ENCODE measurements around the gene ABCA7.
"Not testable (repeated sequence)": the region's sequence is repeated elsewhere in the genome, so short reads cannot be mapped to it uniquely, and the experiment has no call there.

Gene ABCA7

DNA sequence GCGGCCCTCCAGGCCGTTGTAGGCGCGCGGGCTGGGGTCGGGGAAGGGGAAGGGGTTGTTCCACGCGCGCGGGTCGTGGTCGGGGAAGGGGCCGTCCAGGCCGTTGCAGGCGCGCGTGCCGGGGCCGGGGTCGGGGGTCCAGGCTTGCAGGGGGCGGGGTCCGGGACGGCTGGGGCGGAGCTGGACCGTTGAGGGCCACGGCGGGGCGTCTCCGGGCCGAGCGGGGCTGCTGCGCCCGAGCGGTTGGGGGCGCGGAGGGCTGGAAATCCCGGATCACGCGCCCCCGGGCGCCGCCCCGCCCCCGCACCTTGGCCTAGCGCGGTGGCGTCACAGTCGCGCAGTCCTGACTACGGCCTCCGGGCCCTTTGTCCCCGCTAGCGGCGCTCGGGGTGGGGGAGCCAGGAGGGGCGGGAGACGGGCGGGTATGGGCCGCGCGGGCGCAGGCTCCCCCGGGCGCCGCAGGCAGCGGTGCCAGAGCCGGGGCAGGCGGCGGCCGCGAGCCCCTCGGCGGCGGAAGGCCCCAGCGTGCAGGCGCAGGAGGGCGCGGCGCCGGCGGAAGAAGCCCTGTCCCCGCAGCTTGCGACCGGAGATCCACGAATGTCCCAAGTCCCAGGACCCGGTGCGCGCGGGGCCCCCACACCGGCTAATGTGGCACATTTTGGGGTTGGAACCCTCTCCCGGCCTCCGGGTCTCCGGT, 64.6 kb downstream of the ABCA7 start:
- peak; percentile 56 to 61 for DNase-seq (ENCODE audit: low read depth in 1 of 2, low spot score in 1 of 2)

GRCh38 chr19:1105008-1105872, 65.3 kb downstream of the ABCA7 start:
- no peak for DNase-seq (ENCODE audit: low read depth in 1 of 2, low spot score in 1 of 2)

DNA sequence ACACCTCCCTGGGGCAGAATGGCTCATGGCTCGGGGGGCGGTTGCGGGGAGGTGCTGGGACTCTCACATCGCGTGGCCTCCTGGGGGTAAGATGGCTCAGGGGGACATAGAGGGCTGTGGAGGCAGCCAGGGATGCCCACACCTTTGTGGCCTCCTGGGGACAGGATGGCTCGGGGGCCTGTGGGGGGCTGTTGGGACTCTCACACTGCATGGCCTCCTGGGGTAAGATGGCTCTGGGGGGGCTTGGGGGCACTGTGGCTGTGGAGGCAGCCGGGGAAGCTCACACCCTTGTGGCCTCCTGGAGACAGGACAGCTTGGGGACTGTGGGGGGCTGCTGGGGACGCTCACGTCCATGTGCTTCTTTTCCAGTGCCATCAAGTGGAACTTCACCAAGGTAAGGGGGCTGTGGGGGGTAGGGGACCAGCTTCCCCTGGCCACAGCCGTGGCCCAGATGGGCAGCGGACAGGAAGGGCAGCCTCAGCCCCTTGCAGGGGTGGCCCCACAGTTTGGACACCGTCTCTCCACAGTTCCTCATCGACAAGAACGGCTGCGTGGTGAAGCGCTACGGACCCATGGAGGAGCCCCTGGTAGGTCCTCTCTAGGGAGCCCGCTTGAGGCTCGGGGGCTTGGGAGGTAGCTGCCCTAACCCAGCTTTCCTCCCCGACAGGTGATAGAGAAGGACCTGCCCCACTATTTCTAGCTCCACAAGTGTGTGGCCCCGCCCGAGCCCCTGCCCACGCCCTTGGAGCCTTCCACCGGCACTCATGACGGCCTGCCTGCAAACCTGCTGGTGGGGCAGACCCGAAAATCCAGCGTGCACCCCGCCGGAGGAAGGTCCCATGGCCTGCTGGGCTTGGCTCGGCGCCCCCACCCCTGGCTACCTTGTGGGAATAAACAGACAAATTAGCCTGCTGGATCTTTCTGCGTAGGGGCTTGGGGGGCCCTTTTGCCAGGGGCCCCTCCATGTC, 66.2 kb downstream of the ABCA7 start:
- no peak for DNase-seq (ENCODE audit: low read depth in 1 of 2, low spot score in 1 of 2)

DNA sequence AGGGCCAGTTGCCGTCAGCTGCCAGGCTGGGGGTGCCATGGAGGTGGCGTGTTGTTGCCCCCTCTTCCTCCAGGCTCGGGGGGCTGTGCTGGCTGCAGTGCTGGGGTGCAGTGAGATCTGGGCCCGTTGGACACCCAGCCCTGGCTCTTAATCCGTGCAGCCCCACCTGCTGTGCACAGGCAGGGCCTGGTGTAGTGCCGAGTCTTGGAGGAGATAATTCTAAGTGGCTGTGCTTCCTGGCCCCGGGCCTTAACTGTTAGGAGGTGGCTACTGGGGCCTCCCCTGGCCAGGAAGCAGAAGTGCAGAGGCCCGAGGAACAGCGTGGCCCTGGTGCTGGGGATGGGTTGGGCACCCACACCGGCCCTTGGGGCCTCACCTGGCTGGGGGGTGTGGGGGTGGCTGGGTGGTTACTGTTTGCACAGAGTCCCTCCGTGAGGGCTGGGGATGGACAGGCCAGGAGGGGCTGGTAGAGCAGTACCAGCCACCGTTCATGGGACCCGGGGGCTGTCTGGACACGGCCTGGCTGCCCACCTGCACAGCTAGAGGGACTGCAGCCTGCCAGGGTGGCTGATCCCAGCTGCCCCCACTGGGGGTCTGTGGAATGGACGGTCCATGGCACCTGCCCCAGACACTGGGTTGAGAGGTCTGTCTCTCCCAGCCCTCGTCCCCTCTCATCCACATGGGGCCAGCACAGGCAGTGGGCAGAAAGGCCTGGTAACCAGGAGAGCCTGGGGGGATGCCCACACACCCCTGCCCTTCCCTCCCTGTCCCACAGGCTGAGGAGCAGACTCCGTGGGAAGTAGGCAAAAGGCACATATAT, 67.1 kb downstream of the ABCA7 start:
- DNase-seq (ENCODE audit: low read depth in 1 of 2, low spot score in 1 of 2): no peak

DNA sequence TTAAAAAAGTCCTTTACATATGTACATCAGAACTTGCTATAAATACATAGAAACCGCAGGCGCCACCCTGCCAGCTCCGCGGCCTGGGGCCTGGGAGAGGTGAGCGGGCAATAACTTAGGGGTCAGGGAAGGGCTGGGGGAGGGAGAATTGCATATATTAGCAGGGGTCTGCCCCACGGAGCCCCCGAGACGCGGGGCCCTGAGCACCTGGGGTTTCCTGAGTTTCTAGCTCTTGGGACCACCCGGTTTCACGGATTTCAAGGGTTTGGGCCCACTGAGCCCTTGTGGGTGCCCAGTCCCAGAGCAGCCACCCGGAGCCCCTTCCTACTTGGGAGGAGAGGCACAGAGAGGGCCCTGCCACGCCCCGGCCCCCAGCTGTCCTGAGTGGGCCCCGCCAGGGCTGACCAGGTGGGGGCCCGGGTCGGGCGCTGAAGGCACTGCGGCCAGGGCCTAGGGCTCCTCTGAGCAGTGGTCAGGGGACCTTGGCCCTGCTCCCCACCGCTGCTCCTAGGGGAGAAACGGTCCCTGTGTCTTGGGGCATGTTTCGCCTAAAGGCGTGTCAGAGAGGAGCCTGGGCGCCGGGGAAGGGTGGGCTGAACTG, 67.9 kb downstream of the ABCA7 start:
- DNase-seq (ENCODE audit: low read depth in 1 of 2, low spot score in 1 of 2): no peak

DNA sequence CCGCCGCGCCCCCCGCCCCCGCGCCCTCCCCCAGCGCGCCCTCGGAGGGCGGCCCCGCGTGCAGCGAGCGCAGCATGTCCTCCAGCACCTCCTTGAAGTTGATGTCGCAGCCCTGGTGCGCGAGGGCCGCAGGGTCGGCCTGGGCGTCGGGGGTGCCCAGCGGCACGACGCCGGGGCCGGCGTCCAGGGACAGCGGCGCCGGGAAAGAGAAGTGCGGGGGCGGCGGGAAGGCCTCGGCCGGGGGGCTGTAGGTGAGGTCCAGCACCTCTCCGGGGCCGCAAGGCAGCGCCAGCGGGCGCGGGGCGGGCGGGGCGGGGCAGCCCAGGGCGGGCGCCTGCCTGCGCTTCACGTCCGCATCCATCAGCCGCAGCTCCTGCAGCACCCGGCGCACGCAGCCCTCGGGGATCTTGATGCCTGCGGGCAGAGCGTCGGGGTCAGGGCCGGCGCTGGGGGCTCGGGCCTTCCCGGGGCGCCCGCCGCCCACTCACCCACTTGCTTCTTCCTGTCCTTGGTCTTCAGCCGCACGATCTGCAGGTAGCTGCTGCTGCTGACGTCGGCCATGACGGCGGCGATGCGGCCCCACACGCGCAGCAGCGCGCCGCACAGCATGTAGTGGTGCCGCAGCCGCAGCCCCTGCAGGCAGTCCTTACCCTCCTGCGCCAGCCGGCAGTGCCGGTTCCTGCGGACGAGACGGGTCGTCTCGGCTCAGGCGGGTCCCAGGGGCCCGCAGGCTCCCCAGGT, 68.6 kb downstream of the ABCA7 start:
- DNase-seq (ENCODE audit: low read depth in 1 of 2, low spot score in 1 of 2): no peak

DNA sequence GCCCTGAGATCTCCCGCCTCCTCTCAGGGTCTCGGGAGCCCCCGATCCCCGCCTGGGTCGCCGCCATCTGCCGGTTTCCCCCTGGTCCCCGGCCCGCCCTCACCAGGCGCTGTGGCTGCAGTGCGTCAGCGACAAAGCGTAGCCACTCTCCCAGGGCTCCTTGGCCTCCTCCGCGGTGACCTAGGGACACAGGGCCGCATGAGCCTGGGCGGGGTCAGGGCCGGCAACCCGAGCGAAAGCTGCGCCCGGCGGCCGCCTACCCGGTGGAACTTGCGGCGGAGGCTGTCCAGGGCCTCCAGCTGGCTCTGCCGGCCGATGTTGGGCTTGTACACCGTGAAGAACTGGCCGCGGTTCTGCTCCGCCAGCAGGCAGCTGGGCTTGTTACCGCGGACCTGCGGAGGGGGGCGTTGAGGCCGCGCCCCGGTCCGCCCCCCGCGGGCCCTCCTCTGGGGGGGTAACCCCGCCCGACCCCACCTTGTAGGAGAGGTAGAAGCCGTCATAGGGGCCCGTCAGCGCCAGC, 69.2 kb downstream of the ABCA7 start:
- no peak for DNase-seq (ENCODE audit: low read depth in 1 of 2, low spot score in 1 of 2)

GRCh38 chr19:1109697-1110671, 70.1 kb downstream of the ABCA7 start:
- no peak for DNase-seq (ENCODE audit: low read depth in 1 of 2, low spot score in 1 of 2)

- no peak for DNase-seq (ENCODE audit: low read depth in 1 of 2, low spot score in 1 of 2)
Measured at GRCh38 chr19:1110809-1111640, 71.1 kb downstream of the ABCA7 start.

GRCh38 chr19:1111641-1112267, 71.8 kb downstream of the ABCA7 start:
- no peak for DNase-seq (ENCODE audit: low read depth in 1 of 2, low spot score in 1 of 2)

DNA sequence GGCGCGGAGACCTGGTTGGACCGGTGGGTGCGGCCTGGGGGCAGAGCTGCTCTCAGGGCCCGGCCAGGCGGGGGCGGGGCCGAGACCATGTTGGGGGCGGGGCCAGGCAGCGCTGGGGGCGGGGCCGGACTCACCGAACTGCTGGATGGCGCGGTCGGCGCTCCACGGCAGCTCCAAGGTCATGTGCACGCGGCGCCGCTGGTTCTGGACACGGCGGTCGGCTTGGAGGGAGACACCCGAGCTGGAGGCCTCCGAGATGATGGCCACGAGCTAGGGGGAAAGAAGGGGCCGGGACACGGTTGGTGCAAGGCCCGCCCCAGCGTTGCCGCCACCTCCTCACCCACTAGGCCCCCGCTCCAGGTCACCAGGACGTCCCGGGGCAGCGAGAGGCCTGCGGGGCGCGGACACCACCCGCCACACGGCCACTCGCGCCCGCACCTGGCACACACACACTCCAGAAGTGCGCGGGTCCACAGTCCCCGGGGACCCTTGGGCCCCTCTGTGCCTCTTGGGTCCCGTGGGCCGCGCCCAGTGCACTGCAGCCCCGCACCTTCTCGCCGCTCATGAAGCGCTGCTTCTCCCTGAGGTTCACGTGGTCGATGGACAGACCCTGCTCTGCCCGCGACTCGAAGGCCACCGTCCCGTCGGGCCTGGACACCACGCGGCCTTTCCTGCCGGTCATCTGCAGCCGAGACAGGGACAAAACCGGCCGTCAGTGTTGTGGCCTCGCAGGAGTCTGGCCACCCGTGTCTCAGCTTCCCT, 72.5 kb downstream of the ABCA7 start:
- DNase-seq (ENCODE audit: low read depth in 1 of 2, low spot score in 1 of 2): no peak

GRCh38 chr19:1113030-1113985, 73.4 kb downstream of the ABCA7 start:
- DNase-seq (ENCODE audit: low read depth in 1 of 2, low spot score in 1 of 2): peak; percentile 60 to 74

DNA sequence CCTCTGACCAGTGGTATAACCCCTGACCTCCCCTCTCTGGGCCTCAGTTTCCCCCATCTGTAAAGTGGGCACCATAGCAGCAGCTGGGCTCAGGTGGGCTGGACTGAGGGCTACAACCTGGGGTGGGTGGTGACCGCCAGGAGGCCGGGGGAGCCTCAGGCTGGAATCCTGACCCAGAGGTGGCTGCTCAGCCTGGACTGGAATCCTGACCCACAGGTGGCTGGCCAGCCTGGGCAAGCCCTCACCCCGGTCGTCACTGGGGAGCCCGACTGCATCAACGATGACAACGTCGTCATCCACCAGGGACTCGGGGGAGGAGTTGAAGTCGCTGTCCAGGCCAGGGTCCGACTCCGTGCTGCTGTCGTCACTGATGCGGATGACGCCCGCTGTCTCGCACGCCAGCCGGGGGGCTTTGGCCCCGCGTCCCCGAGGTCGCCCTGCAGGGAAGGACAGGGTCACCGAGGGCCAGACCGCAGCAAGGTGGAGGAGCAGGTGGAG, 74.1 kb downstream of the ABCA7 start:
- DNase-seq (ENCODE audit: low read depth in 1 of 2, low spot score in 1 of 2): no peak

GRCh38 chr19:1114728-1115127, 74.8 kb downstream of the ABCA7 start:
- not testable (repeated sequence) for DNase-seq (ENCODE audit: low read depth in 1 of 2, low spot score in 1 of 2)
